Ecto neural progenitor cell (in vitro differentiated cells): ENCODE results near the gene TAGLN.

Experiments used
- DNase-seq: peaks from one replicate; pipeline ENCODE4 v3.0.0-alpha.2; 2018; ENCODE audit warnings: low spot score

TAGLN gene

GRCh38 chr11:117230999-117231841, 32.0 kb downstream of the TAGLN start:
- DNase-seq = no peak

- no peak for DNase-seq
These were observed 32.6 kb downstream of the TAGLN start, which contains the start of gene PCSK7 for GRCh38 chr11:117231842-117232091. Gene PCSK7 (minus strand): TSS chr11:117232073. CDS start chr11:117229844, 2,229 bp downstream.

GRCh38 chr11:117232092-117232878, 33.1 kb downstream of the TAGLN start, which contains the start of gene RNF214:
Gene RNF214 (plus strand): TSS chr11:117232671. CDS start chr11:117234273, 1,602 bp downstream.
- peak; percentile 89 for DNase-seq

DNA sequence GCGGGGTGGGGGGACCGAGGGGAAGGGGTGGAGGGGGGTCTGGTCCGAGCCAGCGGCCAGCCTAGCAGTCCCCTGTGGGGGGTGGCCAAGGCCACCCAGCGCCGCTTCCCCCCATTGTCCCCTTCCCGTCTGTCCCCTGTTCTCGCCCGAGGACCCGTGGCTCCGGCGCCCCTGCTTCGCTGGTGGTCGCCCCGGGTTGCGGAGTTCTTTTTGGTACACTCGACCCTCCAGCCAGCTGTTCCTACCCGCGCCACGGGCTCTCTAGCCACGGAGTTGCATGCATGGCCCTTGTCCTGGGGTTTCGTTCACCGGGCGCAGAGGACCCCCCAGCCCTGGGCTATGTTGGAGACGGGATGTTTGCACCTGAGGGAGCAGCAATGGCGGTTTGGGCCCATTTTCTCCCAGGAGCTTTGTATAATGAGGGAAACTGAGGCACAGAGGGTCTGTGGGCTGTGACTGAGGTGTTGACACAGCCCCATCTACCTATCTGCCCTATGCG, 33.8 kb downstream of the TAGLN start:
- peak; percentile 73 for DNase-seq

DNA sequence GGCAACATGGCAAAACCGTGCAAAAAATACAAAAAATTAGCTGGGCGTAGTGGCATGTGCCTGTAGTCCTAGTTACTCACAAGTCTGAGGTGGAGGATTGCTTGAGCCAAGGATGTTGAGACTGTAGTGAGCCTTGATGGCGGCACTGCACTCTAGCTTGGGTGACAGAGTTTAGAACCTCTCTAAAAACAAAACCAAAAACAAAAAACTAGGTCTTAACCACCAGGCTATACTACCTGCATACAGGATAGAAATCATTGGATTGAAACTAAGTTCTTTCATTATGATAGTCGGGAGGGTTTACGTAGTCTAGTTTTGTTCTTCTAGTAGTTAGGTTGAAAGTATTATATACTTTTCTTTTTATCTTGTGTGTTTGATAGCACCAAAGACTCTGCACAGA, 39.1 kb downstream of the TAGLN start:
- DNase-seq = no peak

GRCh38 chr11:117239295-117239694, 40.1 kb downstream of the TAGLN start:
- no peak for DNase-seq

DNA sequence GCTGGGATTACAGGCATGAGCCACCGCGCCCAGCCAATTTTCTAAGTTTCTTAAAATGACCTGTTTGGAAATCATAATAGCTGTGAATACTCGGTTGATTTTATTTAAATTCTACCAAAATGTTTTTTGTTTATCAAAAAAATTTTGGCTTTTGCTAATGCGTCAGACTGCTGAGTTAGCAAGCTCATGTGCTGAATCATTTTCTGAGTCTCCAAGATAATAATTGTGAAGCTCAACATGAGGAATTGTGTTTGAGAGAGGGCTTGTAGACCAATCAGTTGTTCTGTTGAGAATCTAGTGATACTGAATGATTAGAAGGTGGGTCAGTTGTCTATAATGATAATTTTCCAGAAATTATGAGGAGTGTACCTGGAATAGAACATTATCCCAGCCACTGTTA, 49.2 kb downstream of the TAGLN start:
- DNase-seq = no peak

GRCh38 chr11:117249571-117249970, 50.4 kb downstream of the TAGLN start:
- no peak for DNase-seq

GRCh38 chr11:117251506-117251905, 52.3 kb downstream of the TAGLN start:
- DNase-seq = no peak

DNA sequence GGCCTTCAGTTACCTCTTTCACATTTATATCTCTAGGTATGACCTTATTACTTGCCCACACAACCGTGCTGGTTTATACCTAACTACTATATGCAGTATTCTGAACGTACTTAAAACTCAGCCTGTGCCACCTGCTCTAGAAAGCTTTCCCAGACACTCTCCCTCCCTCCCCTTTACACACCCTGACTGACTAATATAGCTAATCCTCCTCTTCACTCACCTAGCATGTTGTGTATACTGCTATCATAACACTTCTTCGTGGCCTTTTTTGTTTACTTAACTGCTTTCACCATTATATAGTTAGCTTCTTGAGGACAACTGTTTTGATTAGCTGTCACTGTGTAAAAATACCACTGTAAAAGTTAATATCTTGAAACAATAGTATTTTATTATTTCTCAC, 56.8 kb downstream of the TAGLN start:
- no peak for DNase-seq

- DNase-seq = no peak
These were observed 57.4 kb downstream of the TAGLN start for GRCh38 chr11:117256573-117256972.
